BJ (cell line): ENCODE data around the gene SLC13A3. TPM values are rescaled to one million over a fixed set of nuclear protein-coding genes. Genes with fewer than 3 reads are reported as not detected.

ENCODE experiments used
- CTCF ChIA-PET: fragments of 350-600 bp; formaldehyde crosslinking; extraction: SDS; loops from one replicate; lab custom pipeline; 2021; ENCODE audit warnings: antibody characterized with exemption, inconsistent platforms; lab: Yijun Ruan, JAX
- POLR2A ChIA-PET: fragments of 300-600 bp; sonication (Branson Sonifier 250); formaldehyde crosslinking; extraction: SDS; loops from one replicate; lab custom pipeline; 2021; ENCODE audit warnings: antibody characterized with exemption; lab: Charles Lee
- DNase-seq: peaks from one replicate; pipeline ENCODE4 v3.0.0-alpha.2; 2011; ENCODE audit warnings: low read depth
- H3K27me3 ChIP-seq: 2 replicates; pipeline ENCODE4 v1.6.0; 2011; ENCODE audit warnings: low read length; ENCODE audit not compliant: control insufficient read depth, insufficient read depth
- H3K36me3 ChIP-seq: 2 replicates; pipeline ENCODE4 v1.5.1; 2011; ENCODE audit warnings: low read length; ENCODE audit not compliant: control insufficient read depth, insufficient read depth
- H3K4me3 ChIP-seq: 2 replicates; pipeline ENCODE4 v1.5.1; 2011; ENCODE audit warnings: low read depth, mild to moderate bottlenecking, control low read depth, low read length
- CTCF ChIP-seq: IDR thresholded peaks from 2 replicates; pipeline ENCODE4 v1.5.1; 2011; ENCODE audit warnings: low read depth, mild to moderate bottlenecking, control low read depth, inconsistent platforms, low read length, moderate library complexity; ENCODE audit not compliant: insufficient read depth
- polyA plus RNA-seq: library from polyadenylated mRNA; depleted of rRNA; stranded (reverse); fragments of >200 nt; gene quantifications from 2 replicates; pipeline ENCODE4 v1.2.3, GENCODE V29; 2011

SLC13A3 gene
- polyA plus RNA-seq, 1 experiment: 3.5 TPM

DNA sequence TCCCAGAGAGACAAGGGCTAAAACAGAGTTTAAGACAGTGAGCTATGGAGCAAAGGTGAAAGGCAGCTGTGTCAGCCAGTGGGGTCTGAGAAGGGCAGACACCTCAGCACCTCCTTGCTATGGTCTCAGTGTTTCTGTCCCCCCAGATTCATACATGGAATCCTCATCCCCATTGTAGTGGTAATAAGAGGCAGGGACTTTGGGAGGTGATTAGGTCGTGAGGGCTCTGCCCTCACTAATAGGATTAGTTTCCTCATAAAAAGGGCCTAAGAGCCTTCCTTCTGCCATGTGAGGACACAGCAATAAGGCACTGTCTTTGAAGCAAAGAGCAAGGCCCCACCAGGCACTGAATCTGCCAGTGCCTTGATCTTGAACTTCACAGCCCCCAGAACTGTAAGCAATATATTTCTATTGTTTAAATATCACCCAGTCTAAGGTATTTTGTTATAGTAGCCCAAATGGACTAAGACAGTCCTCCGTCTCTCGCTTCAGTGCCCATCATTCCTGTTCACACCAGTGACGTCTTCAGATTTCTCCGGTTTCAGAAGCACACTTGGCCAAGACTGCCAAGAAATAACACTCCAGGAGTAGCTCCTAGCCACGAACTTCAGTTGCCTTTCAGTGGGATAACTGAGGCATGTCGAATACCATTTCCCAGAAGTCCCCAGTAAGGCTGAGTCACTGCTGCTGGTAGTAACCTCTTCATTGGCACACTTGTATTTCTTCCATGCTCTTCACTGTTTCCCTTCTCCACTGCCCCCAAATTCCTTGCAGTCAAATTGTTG, 32.8 kb downstream of the SLC13A3 start:
- H3K36me3 ChIP-seq: no peaks in the 10 kb centered on the region
- no peak overlapping the region for H3K4me3 ChIP-seq
- no peak for DNase-seq
- no peak for TF ChIP-seq CTCF
- ChIA-PET CTCF (no interaction called here), POLR2A (no interaction called here)
- no peaks in the 10 kb centered on the region for H3K27me3 ChIP-seq

DNA sequence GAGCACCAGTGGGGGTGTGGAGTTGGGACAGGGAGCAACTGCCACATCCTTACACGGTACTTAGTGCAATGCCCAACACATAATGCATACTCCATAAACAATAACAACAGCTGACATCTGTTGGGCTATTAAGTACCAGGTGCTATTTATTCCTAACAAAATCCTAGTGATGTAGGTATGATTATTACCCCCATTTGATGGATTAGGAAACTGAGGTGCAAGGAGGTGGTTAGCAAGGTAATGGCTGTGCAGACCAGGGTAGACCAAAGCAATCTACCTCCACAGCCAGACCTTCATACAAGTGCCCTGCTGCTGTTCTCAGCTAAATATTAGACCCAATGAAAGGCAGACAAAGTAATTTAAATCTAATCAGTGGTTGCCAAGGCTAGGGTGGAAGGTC, 36.8 kb downstream of the SLC13A3 start:
- CTCF ChIA-PET: no interaction called here
- POLR2A ChIA-PET: no interaction called here
- Histone ChIP-seq H3K27me3 (no peaks in the 10 kb centered on the region), H3K4me3 (no peak overlapping the region), H3K36me3 (no peaks in the 10 kb centered on the region)
- TF ChIP-seq CTCF: no peak
- no peak for DNase-seq

DNA sequence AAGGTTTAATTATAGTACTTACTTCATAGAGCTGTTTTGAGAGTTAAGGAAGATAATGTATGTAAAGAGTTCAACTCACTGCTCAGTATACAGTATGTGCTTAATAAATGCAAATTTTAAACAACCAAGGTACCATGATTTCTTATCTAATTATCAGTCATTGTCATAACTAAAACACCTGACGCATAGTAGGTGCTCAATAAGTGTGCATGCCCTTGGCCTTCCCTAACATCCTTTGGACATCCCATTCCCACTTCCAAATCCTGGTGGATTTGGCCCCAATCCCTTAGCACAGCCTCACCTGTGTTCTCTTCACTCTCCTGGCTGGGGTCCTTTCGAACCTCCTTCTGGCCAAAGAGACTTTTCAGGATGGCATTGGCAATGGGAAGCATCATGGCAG, 41.1 kb downstream of the SLC13A3 start:
- no peaks in the 10 kb centered on the region for H3K36me3 ChIP-seq
- no peak for TF ChIP-seq CTCF
- H3K27me3 ChIP-seq: no peaks in the 10 kb centered on the region
- ChIA-PET POLR2A (no interaction called here), CTCF (no interaction called here)
- no peak overlapping the region for H3K4me3 ChIP-seq
- DNase-seq: no peak

GRCh38 chr20:46609043-46609442, 42.2 kb downstream of the SLC13A3 start:
- no peak overlapping the region for H3K4me3 ChIP-seq
- ChIA-PET POLR2A (no interaction called here), CTCF (interaction anchor here (1.2 to 1.4 kb wide), 2 partner anchors 8 to 13 kb away, joined by 3 read pairs; no protein-coding TSS in a partner anchor)
- H3K27me3 ChIP-seq: no peaks in the 10 kb centered on the region
- DNase-seq: no peak
- no peaks in the 10 kb centered on the region for H3K36me3 ChIP-seq
- no peak for TF ChIP-seq CTCF

DNA sequence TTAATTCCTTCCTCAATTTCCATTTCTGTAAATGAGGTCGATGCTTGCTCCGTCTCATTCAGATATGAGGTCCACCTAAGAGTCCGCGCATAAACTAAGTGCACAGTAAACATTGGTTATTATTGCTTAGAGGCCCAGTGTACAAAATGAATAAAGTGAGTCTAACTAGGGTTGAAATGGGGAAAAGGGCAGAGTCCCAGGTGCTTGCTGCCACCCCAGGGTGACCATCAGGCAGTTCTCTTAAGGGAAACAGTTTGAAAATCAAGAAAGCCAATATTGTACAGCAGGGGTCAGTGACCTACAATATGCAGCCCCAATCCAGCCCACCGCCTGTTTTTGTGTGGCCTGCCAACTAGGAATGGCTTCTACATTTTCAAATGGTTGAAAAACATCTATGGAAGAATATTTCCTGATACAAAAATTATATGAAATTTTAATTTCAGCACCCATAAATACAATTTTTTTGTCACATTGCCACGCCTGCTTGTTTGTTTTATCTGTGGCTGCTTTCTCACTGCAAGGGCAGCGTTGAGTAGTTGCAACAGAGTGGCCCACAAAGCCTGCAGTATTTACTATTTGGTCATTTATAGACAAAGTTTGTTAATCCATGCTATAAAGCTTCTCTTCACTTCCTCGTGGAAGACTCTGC, 43.3 kb downstream of the SLC13A3 start:
- Histone ChIP-seq H3K36me3 (no peaks in the 10 kb centered on the region), H3K4me3 (no peak overlapping the region), H3K27me3 (no peaks in the 10 kb centered on the region)
- no peak for DNase-seq
- POLR2A ChIA-PET: no interaction called here
- CTCF ChIA-PET: interaction anchor here (1.2 to 1.4 kb wide), 2 partner anchors 9 to 12 kb away, joined by 3 read pairs; no protein-coding TSS in a partner anchor
- TF ChIP-seq CTCF: no peak
